Common myeloid progenitor, CD34-positive (primary cell): ENCODE measurements around the gene GRK5.
A peak's percentile ranks its signal among the peaks of the same experiment; 100 is the strongest.

Experiments
- CTCF ChIA-PET: fragments of 350-600 bp; sonication (Branson Sonifier 250); formaldehyde crosslinking; loops from one replicate; lab custom pipeline; 2021; ENCODE audit warnings: antibody characterized with exemption; lab: Charles Lee
- POLR2A ChIA-PET: fragments of 350-600 bp; sonication (Branson Sonifier 250); formaldehyde crosslinking; loops from one replicate; lab custom pipeline; 2021; ENCODE audit warnings: antibody characterized with exemption; lab: Charles Lee
- DNase-seq, 3 donors: peaks; one replicate each; pipeline versions ENCODE4 v3.0.0 to v3.0.0-alpha.2; 2013
- H3K27ac ChIP-seq, 2 experiments: 1 replicate in 1 of 2; 2 replicates in 1 of 2; pipeline ENCODE4 v1.7.0; 2013; ENCODE audit warnings: inconsistent platforms in 2 of 2, low read length in 2 of 2, mild to moderate bottlenecking in 2 of 2, low read depth in 1 of 2, moderate library complexity in 1 of 2; ENCODE audit not compliant: severe bottlenecking in 2 of 2, insufficient read depth in 1 of 2, poor library complexity in 1 of 2
- H3K27me3 ChIP-seq, 5 experiments: replicated peaks in 2 of 5; 1 replicate in 3 of 5; 2 replicates in 2 of 5; pipeline versions ENCODE4 v1.6.1 to v1.7.0; 2013; ENCODE audit warnings: low read length in 4 of 5, mild to moderate bottlenecking in 2 of 5, moderate library complexity in 2 of 5, inconsistent platforms in 1 of 5; ENCODE audit not compliant: insufficient read depth in 5 of 5, control insufficient read depth in 4 of 5
- H3K36me3 ChIP-seq, 4 experiments: 1 replicate in 2 of 4; 2 replicates in 2 of 4; pipeline versions ENCODE4 v1.6.1 to v1.7.0; 2013; ENCODE audit warnings: low read length in 3 of 4, control low read depth in 1 of 4, mild to moderate bottlenecking in 1 of 4; ENCODE audit not compliant: control insufficient read depth in 4 of 4, insufficient read depth in 4 of 4
- H3K4me1 ChIP-seq, 4 experiments: 1 replicate in 3 of 4; 2 replicates in 1 of 4; pipeline versions ENCODE4 v1.6.1 to v1.7.1; 2013; ENCODE audit warnings: low read length in 3 of 4, mild to moderate bottlenecking in 3 of 4, control low read depth in 1 of 4, inconsistent platforms in 1 of 4, moderate library complexity in 1 of 4; ENCODE audit not compliant: control insufficient read depth in 4 of 4, insufficient read depth in 4 of 4; ENCODE audit errors: control extremely low read depth in 1 of 4
- H3K4me3 ChIP-seq, 7 experiments: 1 replicate in 4 of 7; 2 replicates in 3 of 7; pipeline versions ENCODE4 v1.5.1 to v1.7.0; 2013; ENCODE audit warnings: mild to moderate bottlenecking in 7 of 7, low read length in 6 of 7, moderate library complexity in 6 of 7, inconsistent platforms in 2 of 7, low read depth in 2 of 7, control low read depth in 1 of 7; ENCODE audit not compliant: insufficient read depth in 4 of 7, control insufficient read depth in 1 of 7; ENCODE audit errors: extremely low read depth in 1 of 7
- H3K9me3 ChIP-seq, 5 experiments: 1 replicate in 4 of 5; 2 replicates in 1 of 5; pipeline versions ENCODE4 v1.6.1 to v1.7.1; 2013; ENCODE audit warnings: low read length in 4 of 5, mild to moderate bottlenecking in 2 of 5, inconsistent platforms in 1 of 5, low read depth in 1 of 5, moderate library complexity in 1 of 5; ENCODE audit not compliant: control insufficient read depth in 4 of 5, insufficient read depth in 2 of 5; ENCODE audit errors: control extremely low read depth in 1 of 5
- WGBS: methylation state at CpG from one replicate; pipeline ENCODE4 v1.1.5; 2013; ENCODE audit not compliant: insufficient coverage; 5-methylcytosine and 5-hydroxymethylcytosine counted together

GRK5 gene

DNA sequence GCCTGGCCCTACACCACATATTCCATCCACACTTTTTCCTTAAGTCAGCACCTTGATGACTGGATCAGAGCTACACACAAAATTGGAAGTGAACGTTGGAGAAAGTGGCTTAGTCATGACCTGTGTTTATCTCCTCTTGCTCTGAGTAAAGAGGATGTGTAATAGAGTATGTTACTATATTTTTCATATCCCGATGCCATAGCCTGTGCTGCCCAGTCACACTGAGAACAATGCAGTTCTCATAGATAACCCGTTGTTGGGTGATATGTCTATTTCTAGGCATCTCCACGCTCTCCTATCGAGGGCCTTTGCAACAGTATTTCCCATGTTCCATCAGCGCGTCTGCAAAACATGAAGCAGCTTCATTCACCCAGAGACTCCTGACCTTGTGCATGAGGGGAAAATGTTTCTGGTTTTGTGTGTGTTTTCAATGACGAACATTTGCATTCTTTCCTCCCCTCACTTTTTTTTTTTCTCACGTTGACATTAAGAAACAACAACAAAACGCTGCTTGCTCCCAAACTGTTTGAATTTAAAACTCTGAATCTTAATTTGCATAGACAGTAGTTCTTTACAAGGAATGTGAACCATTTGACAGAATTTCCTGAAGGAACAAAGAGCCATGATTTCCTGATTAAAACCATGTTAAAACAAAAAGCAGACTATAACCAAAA, 43.4 kb downstream of the GRK5 start:
- peak in 2 of 3 donors; percentile 64 to 73 for DNase-seq
- WGBS, result 0% methylated on average over 1 of the region's 10 CpGs
- CTCF ChIA-PET, result interaction anchor here (1.0 to 4.8 kb wide), 5 partner anchors 13 to 44 kb away, joined by 3 to 16 read pairs (median 4); partner anchors contain the start of gene GRK5
- H3K4me1 ChIP-seq, result peaks cover 0 to 7% (median 4%) of the 10 kb centered on the region in 4 experiments
- no peaks in the 10 kb centered on the region for H3K27me3 ChIP-seq
- POLR2A ChIA-PET, result no interaction called here
- no peaks in the 10 kb centered on the region for H3K36me3 ChIP-seq
- no peak overlapping the region for H3K4me3 ChIP-seq
- no peaks in the 10 kb centered on the region for H3K9me3 ChIP-seq
- no peak overlapping the region for H3K27ac ChIP-seq

DNA sequence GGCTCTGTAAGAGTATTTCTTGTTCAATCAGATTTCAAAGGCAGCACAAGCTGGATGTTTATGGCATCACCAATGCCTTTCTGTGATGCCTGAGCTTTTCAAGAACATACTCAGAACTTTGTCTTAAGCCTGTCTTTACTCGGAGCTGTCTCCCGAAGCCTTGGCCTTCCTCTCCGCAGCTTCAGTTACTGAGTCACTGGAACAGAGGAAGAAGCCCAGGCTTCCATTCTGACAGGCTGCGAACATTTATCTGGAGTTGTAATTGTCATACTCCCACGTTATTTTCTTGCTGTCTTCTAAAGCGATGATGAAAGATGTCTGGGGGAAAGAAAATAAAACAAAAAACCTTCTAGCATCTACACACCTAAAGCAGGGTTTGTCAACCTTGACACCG, 43.9 kb downstream of the GRK5 start:
- DNase-seq, result no peak
- no peaks in the 10 kb centered on the region for H3K36me3 ChIP-seq
- H3K27ac ChIP-seq, result no peak overlapping the region
- CTCF ChIA-PET, result interaction anchor here (1.0 to 4.8 kb wide), 5 partner anchors 12 to 45 kb away, joined by 3 to 16 read pairs (median 4); partner anchors contain the start of gene GRK5
- WGBS, result 81% methylated on average over 4 of the region's 7 CpGs
- H3K9me3 ChIP-seq, result no peaks in the 10 kb centered on the region
- POLR2A ChIA-PET, result no interaction called here
- no peaks in the 10 kb centered on the region for H3K27me3 ChIP-seq
- peaks cover 0 to 7% (median 4%) of the 10 kb centered on the region in 4 experiments for H3K4me1 ChIP-seq
- H3K4me3 ChIP-seq, result no peak overlapping the region

DNA sequence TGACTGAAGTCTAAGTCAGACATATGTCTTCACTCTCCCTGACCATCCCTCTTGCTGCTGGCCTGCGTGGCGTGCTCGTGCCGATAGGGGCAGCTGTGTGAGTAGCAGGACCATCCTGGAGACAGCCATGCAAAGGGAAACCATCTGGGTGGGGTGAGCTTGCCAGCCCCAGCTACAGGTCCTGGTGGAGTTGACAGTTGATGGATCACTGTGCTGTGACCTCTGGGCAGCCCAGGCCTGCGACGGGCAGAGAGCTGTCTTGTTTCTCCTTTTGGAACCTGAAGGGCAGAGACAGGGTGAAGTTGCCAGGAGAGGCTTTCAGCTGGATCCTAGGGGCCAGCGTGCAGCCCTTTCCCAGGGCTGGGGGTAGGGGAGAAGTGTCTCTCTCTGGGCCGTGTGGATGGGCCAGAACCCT, 44.7 kb downstream of the GRK5 start:
- ChIA-PET POLR2A (no interaction called here), CTCF (interaction anchor here (1.1 to 4.8 kb wide), 4 partner anchors 11 to 58 kb away, joined by 3 to 16 read pairs (median 6); partner anchors contain the start of gene GRK5)
- Histone ChIP-seq H3K9me3 (peaks cover 0 to 3% (median 0%) of the 10 kb centered on the region in 5 experiments), H3K36me3 (no peaks in the 10 kb centered on the region), H3K27me3 (no peaks in the 10 kb centered on the region), H3K4me3 (no peak overlapping the region), H3K27ac (no peak overlapping the region), H3K4me1 (peaks cover 0 to 7% (median 4%) of the 10 kb centered on the region in 4 experiments)
- DNase-seq, result no peak
- WGBS, result 100% methylated on average over 8 of the region's 8 CpGs

DNA sequence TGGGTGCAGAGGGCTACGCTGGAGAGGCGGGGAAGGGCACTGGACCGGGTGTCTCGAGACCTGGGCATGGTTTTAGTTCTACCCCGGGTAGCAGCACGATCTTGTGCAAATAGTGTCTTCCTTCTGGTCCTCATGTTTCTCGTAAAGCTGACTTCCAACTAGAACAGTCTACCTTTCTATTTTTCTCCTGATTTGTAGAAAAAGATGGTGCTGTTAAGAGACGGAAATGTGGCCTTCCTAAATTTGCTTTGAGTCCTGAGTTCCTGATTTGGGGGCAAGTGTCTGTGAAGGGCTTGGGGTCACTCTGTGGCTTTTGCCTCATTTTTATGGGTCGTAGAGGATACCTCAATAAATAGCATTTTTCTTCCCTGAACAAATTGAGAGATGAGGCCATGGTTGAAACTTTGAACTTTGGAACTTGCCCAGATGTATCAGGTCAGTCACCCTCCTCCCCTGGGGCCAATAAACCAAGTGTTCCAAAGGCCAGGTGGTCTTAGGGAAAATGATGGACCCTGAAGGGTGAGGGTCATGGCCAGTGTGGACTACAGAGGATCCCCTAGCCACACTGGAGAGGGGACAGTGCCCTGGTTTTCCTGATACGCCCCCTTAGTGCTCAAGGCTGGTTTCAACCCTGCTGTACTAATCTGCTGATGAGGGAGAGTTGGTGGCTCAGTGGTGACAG, 45.2 kb downstream of the GRK5 start:
- WGBS, result 100% methylated on average over 5 of the region's 10 CpGs
- DNase-seq, result no peak
- H3K27me3 ChIP-seq, result no peaks in the 10 kb centered on the region
- no peak overlapping the region for H3K4me3 ChIP-seq
- peaks cover 0 to 4% (median 0%) of the 10 kb centered on the region in 5 experiments for H3K9me3 ChIP-seq
- POLR2A ChIA-PET, result no interaction called here
- peaks cover 0 to 7% (median 4%) of the 10 kb centered on the region in 4 experiments for H3K4me1 ChIP-seq
- no peak overlapping the region for H3K27ac ChIP-seq
- no peaks in the 10 kb centered on the region for H3K36me3 ChIP-seq
- CTCF ChIA-PET, result interaction anchor here (1.1 to 4.8 kb wide), 3 partner anchors 11 to 58 kb away, joined by 3 to 16 read pairs (median 9); partner anchors contain the start of gene GRK5

DNA sequence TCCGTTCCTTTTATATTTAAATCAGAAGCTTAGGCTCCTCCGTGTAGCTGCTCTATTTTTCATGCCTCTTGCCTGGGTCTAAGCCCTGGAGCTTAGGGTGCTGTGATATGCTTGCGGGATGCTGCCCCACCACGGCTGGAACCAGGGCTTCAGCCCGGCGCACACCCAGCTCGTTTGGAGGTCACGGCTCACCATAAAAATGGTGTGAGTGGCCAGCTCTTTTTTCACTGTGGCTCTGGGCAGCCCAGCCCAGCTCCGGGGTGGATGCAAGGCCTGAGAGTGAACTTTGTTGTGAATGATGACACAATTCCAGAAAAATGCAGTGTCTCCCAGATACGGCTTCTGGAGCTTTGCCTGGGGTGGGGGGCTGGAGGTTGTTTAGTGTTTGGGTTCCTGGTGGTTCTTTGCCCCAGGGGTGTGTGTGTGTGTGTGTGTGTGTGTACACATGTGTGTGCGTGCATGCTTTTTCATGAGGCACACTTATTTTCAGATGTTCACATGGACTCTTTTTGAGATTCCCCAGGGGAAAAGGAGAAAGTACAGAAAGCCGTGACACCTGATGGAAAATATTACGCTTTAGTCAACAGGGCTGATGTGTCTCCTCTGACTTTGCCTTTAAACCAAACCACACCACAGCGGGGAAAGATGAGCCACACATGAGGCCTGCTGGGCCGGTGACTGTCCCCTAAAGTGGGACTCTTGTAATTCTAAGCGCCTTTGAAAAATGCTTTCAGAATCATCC, 46.2 kb downstream of the GRK5 start:
- 96% methylated on average over 11 of the region's 16 CpGs for WGBS
- no peaks in the 10 kb centered on the region for H3K36me3 ChIP-seq
- H3K4me3 ChIP-seq, result no peak overlapping the region
- DNase-seq, result no peak
- H3K27me3 ChIP-seq, result no peaks in the 10 kb centered on the region
- no peak overlapping the region for H3K27ac ChIP-seq
- peaks cover 0 to 7% (median 4%) of the 10 kb centered on the region in 4 experiments for H3K4me1 ChIP-seq
- ChIA-PET POLR2A (interaction anchor here (0.7 kb wide), 1 partner anchor 61 kb away, joined by 5 read pairs; no protein-coding TSS in a partner anchor), CTCF (interaction anchor here (1.0 to 4.8 kb wide), 4 partner anchors 9 to 47 kb away, joined by 3 to 16 read pairs (median 4); partner anchors contain the start of gene GRK5)
- peaks cover 0 to 4% (median 0%) of the 10 kb centered on the region in 5 experiments for H3K9me3 ChIP-seq

DNA sequence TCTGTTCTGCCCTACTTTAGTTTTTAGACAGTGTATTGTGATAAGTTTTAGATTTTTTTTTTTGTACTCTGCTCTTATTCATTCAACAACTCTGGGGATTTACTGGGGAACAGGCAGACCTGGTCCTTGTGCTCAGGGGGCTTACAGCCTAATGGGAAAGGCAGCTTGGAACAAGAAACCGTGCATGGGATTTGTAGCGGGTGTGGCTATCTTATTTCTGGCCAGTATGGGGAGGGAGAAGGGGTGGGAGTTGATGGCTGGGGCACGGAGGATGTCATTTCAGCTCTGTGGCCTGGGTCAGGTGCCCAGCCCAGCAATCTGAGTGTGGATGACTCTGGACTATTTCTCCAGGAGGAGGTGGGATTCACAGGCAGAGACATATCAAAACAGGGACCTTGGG, 47.0 kb downstream of the GRK5 start:
- Histone ChIP-seq H3K27ac (no peak overlapping the region), H3K27me3 (no peaks in the 10 kb centered on the region), H3K4me1 (peaks cover 0 to 7% (median 4%) of the 10 kb centered on the region in 4 experiments), H3K36me3 (no peaks in the 10 kb centered on the region), H3K9me3 (peaks cover 0 to 4% (median 0%) of the 10 kb centered on the region in 5 experiments), H3K4me3 (no peak overlapping the region)
- CTCF ChIA-PET, result interaction anchor here (1.2 to 4.8 kb wide), 4 partner anchors 10 to 48 kb away, joined by 3 to 16 read pairs (median 4); partner anchors contain the start of gene GRK5
- WGBS, result 90% methylated on average over 3 of the region's 3 CpGs
- no peak for DNase-seq
- POLR2A ChIA-PET, result interaction anchor here (0.7 kb wide), 1 partner anchor 62 kb away, joined by 5 read pairs; no protein-coding TSS in a partner anchor
